CD4-positive, alpha-beta T cell treated with Interferon alpha-2 for 1 hour (primary cell): ENCODE results near the gene SUV39H2.
"Not testable (repeated sequence)": the region's sequence is repeated elsewhere in the genome, so short reads cannot be mapped to it uniquely, and the experiment has no call there.

Experiments used
- DNase-seq, 2 donors: peaks; one replicate each; pipeline ENCODE4 v3.0.0-alpha.2; 2020 to 2022

Gene SUV39H2

DNA sequence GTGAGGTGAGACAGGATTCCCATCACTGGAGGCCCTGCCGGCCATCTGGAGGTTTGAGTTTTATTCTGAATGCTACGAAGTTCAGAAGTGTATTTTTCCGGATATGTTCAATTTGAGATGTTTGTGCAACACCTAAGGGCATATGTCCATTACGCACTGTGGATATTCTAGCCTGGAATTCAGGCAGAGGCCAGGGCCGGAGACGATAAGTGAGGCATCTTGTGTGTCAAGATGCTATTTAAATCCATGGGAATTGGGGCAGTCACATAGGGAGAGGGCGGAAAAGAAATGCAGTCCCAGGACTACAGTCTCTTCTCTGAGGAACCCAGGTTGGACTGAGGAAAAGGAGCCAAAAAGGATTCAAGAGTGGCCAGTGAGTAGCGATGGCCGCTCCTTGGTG lies 1.9 kb upstream of the SUV39H2 start:
- no peak for DNase-seq

DNA sequence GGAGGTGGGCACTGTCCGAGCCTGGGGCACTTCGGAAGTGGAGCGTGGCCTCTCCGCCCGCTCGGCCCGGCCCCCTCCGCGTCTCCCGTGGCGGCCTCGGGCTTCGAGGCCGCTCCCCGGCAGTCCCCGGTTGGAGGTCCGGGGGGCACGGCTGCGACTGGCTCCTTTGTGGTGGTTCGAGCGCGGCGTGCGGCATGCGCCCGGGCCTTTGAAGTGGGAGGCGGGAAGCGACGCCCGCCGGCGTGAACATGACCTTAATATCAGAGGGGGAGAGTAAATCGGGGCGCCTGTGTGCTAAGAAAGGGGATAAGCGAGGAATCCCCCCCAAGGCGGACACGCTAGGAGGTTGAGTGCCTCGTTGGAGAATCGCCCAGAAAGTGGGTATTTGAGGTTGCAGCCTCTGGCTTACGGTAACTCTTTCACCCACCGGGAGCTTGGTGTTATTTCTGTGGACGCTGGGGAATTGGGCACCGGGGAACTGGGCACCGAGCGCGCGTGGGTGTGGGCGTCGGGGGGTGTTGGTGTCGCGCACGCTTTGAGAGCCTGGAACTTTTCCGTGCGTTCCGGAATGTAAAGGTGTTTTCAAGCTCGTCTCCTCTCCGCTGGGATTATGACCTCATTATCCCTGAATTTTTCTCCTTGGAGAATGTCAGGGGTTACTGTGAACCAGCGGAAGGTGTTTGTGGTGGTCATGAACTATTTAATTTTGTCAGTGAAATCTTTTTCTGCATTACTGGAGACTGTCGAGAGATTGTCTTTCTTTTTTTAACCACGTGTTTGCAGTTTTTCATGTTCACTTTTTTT lies 660 bp downstream of the SUV39H2 start:
- peak; percentile 10 to 54 for DNase-seq

DNA sequence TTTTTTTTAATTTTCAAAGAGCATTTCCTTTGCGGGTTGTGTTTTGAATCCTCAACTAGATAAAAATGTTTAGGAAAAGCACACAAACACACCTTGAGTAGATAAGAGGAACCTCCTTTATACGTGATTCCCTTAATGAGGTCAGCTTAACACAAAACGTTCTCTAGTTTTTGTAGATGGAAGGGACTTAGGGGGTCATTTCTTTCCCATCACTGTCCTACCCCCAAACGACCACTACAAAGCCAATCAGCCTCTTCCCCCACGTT lies 1.2 kb downstream of the SUV39H2 start:
- DNase-seq = no peak

DNA sequence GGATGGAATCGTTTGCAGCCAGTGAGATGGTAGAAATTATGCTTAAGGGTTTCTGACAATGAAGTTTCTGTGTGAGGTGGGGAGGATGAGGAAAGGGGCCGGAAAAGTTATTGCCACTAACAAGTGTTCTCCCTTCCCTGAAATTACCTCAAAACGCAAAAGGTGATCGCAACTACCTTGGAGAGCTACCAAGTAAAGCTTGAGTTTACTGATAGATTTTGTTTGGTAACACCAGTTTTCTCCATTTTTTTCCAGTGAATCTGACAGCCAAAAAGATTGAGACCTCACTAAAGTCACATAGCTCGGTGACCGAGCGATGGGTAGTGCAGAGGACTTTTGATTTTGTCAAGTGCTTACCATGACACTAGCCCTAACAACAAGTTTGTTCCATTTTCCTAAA lies 1.6 kb downstream of the SUV39H2 start:
- DNase-seq = no peak

DNA sequence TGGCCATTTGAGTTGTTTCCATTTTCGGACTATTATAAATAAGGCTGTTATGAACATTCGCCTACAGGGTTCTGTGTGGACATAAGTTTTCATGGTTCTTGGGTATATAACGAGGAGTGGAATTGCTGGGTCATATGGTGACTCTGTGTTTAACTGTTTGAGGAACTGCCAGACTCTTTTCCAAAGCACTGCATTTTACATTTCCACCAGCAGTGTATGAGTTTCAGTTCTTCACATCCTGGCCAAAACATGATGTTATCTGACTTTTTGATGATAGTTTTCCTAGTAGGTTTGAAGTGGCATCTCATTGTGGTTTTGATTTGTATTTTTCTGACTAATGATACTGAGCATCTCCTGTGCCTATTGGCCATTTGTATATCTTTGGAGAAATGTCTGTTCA lies 5.4 kb downstream of the SUV39H2 start:
- DNase-seq = no peak

DNA sequence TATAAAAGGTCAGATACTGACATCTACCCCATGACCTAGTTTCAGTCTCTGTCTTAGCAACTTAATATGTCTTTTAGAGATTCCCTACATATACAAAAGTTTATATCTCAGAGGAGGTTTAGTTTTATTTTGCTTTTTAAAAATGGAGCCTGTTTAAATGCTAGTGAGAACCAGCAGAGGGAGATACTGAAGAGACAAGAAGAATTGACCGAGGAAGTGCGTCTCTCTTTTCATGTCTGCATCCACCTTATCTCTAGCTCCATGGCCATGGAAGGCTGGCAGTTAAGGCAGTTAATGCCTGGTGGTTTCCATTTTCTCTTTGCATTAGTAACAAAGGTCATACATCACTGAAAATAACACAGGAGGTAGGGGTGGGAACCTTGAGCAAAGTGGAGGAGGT lies 10.7 kb downstream of the SUV39H2 start:
- DNase-seq = peak in 1 of 2 donors; percentile 24

DNA sequence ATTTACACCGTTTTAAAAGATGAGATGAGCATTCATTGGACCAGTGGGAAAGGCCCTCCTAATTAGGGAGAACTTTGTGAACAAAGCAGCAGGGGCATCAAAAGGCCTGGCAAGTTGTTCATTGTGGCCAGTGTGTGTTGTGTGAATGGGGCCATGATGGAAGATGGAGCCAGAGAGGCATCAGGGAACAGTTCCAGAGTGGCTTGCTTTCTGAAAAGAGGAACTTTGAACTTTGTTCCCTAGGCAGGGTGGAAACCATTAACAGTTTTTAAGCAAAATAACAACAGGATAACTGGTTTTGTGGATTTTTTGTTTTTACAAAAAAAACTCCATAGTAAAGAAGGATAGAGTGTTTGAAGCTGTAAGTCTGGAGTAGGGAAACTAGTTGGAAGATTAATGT lies 12.5 kb downstream of the SUV39H2 start:
- no peak for DNase-seq

DNA sequence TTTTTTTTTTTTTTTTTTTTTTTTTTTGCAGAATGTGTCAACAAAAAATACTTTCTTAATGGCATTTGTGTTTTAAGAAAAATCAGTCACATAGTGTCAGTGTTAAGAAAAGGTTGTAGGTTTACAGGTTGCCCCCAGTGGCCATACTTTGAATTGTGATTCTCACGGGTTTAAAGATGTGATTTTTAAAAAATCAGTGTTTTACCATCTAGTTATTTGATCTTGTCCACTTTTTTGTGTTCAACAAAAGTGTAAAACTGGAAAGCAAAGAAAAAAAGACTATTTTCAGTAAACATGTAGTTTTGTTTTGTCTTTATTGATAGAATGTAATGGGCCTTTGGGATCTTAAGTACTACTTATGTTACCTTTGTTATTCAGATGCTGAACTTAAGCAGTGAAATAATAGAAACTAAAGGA lies 25.7 kb downstream of the SUV39H2 start:
- DNase-seq = peak in 1 of 2 donors; percentile 53

DNA sequence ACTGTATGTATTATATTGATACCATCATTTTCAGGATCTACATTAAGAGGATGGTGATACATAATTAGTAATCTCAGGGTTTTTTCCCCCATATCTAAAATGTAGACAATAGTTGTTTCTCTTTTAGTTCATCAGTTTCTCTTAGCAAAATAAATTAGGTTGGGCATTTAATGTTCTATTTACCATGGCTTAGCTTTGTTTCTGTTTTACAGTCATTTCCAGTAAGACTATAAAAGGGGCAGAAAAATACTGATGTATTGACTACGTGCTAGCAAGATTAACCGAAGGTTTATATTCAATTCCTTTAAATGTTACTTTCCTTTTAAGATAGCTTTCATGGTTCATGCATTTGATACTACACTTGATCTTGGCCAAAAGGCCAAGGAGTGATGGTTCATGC lies 26.2 kb downstream of the SUV39H2 start:
- DNase-seq = no peak

DNA sequence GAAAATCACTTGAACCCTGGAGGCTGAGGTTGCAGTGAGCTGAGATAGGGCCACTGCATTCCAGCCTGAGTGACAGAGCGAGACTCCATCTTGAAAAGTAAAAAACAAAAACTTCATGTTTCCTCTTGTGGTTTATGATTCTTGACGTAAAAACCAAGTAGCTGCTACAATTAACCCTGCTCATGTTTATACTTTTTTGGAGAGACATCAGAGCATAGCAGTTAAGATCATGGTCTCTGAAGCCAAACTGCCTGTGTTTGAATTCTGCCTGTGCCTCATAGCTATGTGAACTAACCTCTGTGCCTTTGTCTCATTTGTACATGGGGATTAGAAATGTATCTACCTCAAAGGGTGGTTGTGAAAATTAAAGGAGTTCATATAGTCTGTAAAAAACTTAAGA lies 27.2 kb downstream of the SUV39H2 start:
- DNase-seq = no peak

DNA sequence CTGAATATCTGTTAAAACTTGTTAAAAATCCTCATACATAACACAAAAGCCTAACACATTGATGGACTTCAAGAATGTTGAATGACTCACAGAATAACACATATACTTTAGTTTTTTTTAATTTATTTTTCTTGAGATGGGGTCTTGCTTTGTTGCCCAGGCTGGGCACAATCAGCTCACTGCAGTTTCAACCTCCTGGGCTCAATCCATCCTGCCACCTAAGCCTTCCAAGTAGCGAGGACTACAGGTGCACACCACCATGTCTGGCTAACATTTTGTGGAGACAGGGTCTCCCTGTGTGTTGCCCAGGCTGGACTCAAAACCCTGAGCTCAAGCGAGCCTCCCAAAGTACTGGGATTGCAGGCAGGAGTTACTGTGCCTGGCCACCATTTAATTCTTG lies 28.1 kb downstream of the SUV39H2 start:
- DNase-seq = no peak

DNA sequence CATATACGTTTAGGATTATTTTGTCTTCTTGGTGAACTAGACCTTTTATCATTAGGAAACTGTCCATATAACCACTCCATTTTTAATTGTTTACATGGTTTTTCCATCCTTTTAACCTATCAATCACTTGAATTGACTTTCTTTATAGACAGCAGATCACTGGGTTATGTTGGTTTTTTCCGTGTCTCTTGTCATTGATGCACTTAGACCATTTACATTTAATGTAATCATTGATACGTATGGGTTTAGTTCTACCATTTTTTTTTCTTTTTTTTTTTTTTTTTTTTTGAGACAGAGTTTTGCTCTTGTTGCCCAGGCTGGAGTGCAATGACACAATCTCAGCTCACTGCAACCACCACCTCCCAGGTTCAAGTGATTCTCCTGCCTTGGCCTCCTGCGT lies 28.9 kb downstream of the SUV39H2 start:
- not testable (repeated sequence) for DNase-seq

DNA sequence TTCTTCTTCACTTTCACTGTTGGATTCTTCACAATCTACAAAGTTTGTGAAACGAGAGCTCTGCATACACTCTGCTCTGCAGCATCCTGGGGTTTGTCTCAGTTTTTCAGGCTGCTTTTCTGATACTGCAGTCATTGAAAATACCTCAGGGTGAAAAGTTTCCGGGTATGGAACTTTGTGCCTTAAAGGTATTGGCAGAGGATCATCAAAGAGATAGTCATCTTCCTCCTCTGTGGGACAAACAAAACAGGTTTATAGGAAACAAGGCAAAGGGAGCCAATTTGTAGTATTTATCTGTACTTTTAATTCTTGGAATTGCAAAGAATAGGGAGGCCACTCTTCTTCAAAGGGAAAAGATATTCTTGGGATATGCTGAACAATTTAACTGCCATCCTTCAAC lies 30.4 kb downstream of the SUV39H2 start:
- DNase-seq = no peak

DNA sequence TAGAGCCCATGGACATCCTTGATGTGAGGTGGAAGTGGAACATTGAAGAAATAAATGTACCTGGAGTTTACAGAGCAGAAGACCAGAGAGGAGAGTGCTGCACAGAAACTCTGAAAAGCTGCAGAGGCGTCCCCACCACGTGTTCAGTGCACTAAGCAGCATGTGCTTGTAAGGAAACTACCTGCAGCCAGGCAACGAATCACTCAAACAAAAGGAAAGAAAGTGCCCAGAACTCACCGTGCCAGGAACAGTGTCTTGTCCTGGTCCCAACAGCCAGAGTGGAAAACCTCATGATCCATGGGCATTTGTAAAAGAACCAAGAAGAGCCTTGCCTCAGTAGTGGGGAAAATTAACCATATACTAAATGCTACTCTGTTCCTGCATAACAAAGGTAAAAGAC lies 32.3 kb downstream of the SUV39H2 start:
- no peak for DNase-seq

DNA sequence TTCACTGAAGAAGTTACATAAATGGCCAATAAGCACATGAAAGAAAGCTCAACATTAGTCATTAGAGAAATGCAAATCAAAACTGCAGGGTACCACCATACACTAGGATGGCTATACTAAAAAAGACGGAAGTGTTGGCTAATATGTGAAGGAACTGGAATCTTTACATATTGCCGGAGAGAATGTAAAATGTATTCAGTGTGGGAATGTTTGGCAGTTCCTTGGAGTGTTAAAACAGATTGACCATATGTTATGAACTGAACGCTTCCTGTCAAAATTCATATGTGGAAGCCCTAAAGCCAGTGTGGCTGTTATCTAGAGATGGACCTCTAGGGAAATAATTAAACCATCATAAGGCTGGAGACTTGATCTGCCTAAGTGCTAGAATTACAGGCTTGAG lies 33.1 kb downstream of the SUV39H2 start:
- no peak for DNase-seq

DNA sequence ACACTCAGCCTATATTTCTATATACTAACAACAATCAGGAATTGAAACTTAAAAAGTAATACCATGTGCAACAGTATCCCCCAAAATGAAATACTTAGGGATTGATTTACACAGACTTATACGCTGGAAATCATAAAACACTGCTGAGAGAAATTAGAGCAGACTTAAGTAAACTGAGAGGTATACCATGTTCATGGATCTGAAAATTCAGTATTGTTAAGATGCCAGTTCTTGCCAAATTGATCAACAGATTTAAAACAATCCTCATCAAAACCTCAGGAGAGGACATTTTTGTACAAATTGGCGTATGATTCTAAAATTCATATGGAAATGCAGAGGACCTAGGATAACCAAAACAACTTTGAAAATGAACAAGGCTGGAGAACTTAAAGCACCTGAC lies 37.9 kb downstream of the SUV39H2 start:
- DNase-seq = no peak

DNA sequence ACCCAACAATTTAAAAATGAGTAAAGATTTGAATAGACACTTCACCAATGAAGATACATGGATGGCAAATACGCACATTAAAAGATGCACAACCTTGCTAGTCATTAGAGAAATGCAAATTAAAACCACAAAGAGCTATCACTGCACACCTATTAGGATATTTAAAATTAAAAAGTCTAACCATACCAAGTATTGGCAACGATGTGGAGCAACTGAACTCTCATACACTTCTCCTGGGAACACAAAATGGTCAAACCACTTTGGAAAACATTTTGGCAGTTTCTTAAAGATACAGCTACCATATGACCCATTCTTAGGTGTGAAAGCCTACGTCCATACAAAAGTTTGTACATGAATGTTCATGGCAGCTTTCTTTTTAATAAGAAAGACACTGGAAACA lies 39.2 kb downstream of the SUV39H2 start:
- no peak for DNase-seq

DNA sequence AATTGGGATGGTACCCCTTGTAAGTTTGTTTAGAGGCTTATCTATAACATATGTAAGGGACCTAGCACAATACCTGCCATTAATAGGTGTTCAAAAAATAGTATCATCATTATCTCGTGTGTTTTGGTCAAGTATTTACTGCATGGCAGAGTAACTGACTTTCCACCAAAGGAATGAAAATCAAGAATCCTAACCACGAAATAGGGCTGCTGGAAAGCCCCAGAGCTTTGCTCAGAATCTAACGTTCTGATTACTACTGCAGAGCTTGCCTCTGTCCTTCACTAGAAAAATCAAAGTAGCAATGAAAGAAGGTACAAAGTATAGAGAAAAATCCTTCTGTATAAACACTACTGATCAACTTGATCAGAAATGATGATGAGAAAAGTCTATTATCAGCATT lies 40.3 kb downstream of the SUV39H2 start:
- DNase-seq = no peak

DNA sequence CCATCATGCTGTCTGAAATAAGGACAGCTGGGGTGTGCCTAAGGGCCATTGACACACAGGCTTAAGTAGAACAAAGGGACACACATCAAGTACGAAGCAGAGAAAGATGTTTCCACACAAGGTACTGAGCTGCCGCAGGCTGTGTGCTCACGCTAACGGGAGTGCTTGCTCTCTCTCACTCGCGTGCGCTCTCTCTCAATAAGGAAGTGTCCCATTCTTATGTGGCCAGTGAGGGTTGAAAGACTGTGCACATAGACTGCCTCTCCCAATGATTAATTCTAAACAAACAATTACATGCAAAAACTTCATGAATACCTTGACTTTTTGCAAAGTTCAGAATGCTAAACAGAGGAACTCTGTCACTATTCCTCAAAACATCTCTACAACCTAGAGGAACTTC lies 45.3 kb downstream of the SUV39H2 start:
- DNase-seq = no peak

DNA sequence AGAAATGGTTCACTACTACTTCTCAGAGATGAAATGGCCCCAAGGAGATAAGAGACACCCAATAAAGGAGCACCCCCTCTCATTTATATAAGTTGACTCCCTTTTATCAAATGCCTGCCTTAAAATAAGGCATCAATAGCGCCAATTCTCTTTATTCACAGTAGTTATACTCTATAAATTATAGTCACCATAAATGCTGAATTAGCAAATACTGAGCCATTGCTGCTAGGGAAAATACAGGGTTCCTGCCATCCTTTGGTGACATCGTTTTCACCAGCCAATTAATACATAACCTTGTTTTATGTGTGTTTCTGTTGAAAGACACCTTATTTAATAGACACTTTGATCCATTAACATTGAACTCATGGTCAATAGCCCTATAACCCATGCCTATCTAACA lies 46.6 kb downstream of the SUV39H2 start:
- no peak for DNase-seq

DNA sequence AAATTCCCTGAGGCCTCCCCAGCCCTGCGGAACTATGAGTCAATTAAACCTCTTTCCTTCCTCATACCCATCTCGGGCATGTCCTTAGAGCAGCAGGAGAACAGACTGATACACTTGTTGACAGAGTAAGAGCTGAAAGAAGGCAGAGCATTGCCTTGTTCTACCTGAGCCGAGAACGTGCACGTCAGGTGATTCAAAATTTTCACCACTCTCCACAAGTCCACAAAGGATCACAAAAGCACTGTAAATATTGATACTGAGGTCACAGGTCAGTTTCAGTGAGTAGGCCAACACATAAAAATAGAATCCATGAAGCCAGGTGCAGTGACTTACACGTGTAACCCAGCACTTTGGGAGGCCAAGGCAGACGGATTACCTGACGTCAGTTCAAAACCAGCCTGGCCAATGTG lies 47.4 kb downstream of the SUV39H2 start:
- DNase-seq = no peak

DNA sequence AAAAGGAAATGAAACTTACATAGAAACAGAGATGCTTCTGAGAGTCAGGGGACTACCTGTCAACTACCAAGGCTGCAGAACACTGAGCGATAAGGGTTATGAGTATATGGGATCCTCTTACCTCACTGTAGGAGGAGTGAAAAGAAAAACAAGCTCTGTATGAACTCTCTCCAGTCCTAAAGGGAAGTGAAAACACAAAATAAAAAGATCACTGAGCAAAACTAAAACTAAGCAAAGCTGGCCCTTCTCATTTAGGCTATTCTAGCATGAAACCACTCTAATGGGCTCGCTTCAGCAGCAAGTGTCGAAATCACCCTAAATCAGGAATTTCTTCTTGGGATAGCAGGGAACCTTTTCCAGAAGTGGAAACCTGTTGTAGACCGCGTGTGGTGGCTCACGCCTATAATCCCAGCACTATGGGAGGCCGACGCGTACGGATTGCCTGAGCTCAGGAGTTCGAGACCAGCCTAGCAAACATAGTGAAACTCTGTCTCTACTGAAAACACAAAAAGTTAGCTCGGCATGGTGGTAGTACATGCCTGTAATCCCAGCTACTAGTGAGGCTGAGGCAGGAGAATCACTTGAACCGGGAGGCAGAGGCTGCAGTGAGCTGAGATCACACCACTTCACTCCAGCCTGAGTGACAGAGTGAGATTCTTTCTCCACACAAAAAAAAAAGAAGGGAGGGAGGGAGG lies 48.2 kb downstream of the SUV39H2 start:
- no peak for DNase-seq

DNA sequence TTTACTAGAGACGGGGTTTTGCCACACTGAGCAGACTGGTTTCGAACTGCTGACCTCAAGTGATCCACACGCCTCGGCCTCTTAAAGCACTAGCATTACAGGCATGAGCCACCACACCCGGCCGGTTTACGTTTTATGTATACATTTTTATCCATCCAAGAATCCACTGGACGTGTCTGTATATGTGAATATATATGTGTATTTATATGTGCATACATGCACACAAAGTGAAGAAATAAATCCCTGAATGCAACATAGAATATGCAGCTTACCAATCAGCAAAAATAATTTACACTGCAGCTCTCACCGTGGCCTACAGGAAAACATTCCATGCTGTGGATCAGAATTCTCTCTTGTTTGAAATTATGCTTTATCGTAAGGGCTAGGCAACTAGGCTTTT lies 51.9 kb downstream of the SUV39H2 start:
- no peak for DNase-seq

DNA sequence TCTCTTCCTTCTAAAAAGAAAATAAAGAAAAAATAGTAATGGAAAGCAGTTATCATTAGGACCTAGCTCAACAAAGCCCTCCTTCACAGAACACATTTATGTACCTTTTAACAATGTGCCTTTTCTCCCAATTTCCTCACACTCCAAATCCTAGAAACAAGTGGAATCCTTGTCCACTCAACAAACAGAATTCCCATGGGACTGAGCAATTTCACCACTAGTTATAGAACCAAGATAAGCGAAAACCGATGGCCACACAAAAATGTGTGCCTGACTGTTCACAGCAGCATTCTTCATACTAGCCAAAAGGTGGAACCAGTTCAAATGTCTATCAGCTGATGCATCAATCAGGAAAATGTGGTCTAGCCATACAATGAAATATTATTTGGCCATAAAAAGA lies 57.9 kb downstream of the SUV39H2 start:
- no peak for DNase-seq

DNA sequence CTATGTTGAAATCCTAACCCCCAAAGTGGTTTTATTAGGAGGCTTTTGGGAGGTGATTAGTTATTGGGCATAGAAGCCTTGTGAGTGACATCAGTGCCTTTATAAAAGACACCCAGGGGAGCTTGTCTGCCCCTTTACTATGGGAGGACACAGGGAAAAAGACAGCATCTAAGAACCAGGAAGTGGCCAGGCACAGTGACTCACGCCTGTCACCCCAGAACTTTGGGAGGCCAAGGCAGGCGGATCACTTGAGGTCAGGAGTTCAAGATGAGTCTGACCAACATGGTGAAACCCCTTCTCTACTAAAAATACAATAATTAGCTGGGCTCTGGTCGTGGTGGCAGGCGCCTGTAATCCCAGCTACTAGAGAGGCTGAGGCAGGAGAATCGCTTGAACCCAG lies 60.3 kb downstream of the SUV39H2 start:
- DNase-seq = peak in 1 of 2 donors; percentile 37
